Measurements from ENCODE around the gene ZNF628. TPM values are rescaled to one million over a fixed set of nuclear protein-coding genes. Genes with fewer than 3 reads are reported as not detected.
A peak's percentile ranks its signal among the peaks of the same experiment; 100 is the strongest.

Gene ZNF628
- total RNA-seq, 4 donors from 2014 or later, result 2.1 to 12.0 (median 6.5) TPM

DNA sequence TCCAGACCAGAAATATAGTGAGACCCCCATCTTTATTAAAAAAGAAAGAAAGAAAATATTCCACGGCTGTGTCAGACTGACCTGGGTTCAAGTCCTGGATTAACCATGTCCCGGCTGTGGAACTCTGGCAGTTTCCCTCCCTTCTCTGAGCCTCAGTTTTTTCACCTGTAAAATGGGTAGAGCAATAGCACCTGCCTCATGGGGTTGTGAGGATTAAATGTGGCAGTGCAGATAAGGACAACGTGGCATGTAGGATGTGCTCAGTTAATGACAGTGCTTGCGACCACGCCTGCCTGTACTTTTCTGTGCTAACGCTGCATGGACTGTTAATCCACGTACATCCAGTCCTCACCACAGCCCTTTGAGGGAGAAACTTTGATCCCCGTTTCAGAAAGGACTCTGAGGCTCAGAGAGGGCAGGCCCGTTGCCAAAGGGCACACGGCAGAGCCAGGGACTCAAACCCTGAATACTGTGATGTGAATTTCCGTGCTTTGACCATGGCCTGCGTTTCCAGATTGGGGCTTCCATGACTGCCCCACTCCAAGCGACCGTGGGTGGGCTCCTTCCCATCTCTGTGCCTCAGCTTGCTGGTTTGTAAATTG lies 44.4 kb downstream of the ZNF628 start:
- intact Hi-C loops (cut with DNase I), result no loop called here
- Histone ChIP-seq H3K4me3 (replicated peaks in 1 of 3) (no peak overlapping the region), H3K9me3 (no peaks in the 10 kb centered on the region), H3K36me3 (no peaks in the 10 kb centered on the region), H3K27ac (no peak overlapping the region), H3K4me1 (peaks cover 0 to 4% of the 10 kb centered on the region in 2 donors), H3K27me3 (no peaks in the 10 kb centered on the region)
- 79 to 80% methylated on average over 13 to 14 of the region's 14 CpGs for WGBS, 2 donors
- TF ChIP-seq, protein P1, sequence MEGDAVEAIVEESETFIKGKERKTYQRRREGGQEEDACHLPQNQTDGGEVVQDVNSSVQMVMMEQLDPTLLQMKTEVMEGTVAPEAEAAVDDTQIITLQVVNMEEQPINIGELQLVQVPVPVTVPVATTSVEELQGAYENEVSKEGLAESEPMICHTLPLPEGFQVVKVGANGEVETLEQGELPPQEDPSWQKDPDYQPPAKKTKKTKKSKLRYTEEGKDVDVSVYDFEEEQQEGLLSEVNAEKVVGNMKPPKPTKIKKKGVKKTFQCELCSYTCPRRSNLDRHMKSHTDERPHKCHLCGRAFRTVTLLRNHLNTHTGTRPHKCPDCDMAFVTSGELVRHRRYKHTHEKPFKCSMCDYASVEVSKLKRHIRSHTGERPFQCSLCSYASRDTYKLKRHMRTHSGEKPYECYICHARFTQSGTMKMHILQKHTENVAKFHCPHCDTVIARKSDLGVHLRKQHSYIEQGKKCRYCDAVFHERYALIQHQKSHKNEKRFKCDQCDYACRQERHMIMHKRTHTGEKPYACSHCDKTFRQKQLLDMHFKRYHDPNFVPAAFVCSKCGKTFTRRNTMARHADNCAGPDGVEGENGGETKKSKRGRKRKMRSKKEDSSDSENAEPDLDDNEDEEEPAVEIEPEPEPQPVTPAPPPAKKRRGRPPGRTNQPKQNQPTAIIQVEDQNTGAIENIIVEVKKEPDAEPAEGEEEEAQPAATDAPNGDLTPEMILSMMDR (IDR thresholded peaks at IDR 0.05), result no peak
- no peak for TF ChIP-seq POLR2A (IDR thresholded peaks at IDR 0.05)
- no peak for DNase-seq

DNA sequence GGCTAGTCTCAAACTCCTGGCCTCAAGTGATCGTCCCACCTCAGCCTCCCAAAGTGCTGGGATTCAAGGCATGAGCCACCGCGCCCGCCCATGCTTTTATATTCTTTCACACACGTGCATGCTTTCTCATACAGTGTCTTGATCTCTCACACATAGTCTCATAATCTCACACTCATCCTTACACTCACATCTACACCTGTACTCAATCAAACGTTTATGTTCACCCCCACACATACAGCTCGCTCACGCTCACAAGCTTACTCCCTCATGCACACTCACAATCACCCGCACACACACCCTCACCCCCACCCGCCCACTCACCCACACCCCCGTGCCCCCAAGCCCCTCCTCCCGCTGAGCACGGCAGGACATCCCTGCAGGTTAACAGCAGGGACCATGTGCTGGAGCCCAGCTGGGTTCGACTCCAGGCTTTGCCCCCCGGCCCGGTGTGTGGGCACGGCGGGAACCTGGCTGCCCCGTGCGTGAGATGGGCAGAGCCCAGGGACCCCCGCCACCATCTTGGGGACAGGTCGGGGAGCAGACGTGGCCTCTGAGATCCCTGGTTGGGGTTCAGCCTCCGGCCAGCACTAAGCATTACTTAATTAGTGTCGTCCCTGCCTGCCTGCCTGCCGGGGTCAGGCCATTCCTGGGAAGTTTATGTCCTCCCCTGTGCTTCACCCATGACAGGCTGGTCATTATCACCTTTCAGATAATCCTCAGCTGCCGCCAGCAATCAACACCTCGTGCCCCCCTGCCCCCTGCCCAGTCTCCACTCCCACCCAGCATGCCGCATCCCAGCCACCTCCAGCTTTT lies 49.1 kb downstream of the ZNF628 start:
- TF ChIP-seq, protein P1 (IDR thresholded peaks at IDR 0.05), result no peak
- TF ChIP-seq POLR2A (IDR thresholded peaks at IDR 0.05), result no peak
- WGBS, 2 donors, result 43 to 47% methylated on average over 18 to 19 of the region's 29 CpGs
- Histone ChIP-seq H3K4me1 (peaks cover 0 to 6% of the 10 kb centered on the region in 2 donors), H3K27ac (no peak overlapping the region), H3K27me3 (no peaks in the 10 kb centered on the region), H3K9me3 (no peaks in the 10 kb centered on the region), H3K36me3 (no peaks in the 10 kb centered on the region), H3K4me3 (replicated peaks in 1 of 3) (no peak overlapping the region)
- no peak for DNase-seq
- intact Hi-C loops (cut with DNase I), result no loop called here

DNA sequence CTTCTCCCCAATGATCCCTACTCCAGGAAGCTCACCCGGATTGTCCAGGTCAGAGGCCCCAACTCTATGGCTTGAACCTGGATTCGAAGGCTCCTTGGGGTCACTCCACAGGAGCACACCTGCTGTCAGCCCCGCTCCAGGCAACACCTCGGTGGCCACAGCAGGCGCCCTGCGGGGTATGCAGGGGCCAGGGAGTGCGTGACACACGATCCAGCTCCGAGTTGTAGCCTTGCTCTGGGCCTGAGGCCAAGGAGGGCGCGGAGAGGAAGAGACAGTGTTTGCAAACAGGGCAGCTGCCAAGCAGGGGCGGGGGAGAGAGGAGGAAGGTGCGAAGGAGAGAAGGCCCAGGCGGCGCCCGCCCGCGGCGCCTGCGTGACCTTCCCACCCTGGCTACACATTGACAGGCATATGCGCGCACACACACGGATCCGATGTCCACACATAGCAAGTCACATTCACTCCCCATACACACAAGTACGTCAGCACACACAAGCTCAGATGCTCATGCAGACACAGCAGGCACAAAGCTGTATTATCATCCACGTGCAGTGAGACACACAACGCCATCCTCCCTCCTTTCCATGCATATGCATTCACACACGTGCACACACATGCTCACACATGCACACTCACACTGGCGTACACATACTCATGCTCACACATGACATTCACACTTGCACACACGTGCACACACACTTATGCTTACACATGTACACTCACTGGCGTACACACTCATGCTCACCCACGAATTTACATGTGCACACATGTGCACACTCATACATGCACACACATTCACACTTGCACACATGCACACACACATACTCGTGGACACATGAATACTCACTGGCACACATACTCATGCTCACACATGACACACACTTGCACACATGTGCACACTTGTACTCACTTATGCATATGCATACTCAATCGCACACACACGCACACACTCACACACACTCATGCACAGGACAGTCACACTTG lies 50.1 kb downstream of the ZNF628 start:
- H3K36me3 ChIP-seq, result no peaks in the 10 kb centered on the region
- H3K27ac ChIP-seq, result no peak overlapping the region
- H3K27me3 ChIP-seq, result no peaks in the 10 kb centered on the region
- TF ChIP-seq, protein P1 (IDR thresholded peaks at IDR 0.05), result no peak
- TF ChIP-seq POLR2A (IDR thresholded peaks at IDR 0.05), result no peak
- DNase-seq, result peak; percentile 21 to 41
- WGBS, 2 donors, result 37 to 38% methylated on average over 29 to 31 of the region's 35 CpGs
- H3K4me3 ChIP-seq (replicated peaks in 1 of 3), result no peak overlapping the region
- intact Hi-C loops (cut with DNase I), result no loop called here
- peaks cover 0 to 6% of the 10 kb centered on the region in 2 donors for H3K4me1 ChIP-seq
- H3K9me3 ChIP-seq, result no peaks in the 10 kb centered on the region

DNA sequence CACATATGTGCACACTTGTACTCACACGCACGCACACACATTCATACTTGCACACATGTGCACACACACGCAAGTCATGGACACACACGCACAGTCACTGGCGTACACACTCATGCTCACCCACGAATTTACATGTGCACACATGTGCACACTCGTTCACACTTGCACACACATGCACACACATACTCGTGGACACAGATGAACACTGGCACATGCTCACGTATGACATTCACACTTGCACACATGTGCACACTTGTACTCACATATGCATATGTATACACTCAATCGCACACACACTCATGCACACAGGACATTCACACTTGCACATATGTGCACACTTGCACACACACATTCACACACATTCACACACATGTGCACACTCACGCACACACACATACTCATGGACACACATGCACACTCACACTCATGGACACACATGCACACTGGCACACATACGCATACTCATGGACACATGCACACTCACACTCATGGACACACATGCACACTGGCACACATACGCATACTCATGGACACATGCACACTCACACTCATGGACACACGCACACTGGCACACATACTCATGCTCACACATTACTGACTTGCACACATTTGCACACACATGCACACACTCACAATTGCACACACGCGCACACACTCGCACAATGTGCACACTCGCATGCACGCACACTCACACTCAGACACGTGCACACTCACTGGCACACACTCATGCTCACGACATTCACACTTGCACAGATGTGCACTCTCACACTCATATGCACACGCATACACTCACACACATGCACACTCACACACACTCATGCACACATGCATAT lies 51.0 kb downstream of the ZNF628 start:
- peaks cover 0 to 6% of the 10 kb centered on the region in 2 donors for H3K4me1 ChIP-seq
- no peak overlapping the region for H3K27ac ChIP-seq
- 78 to 80% methylated on average over 22 of the region's 22 CpGs for WGBS, 2 donors
- H3K4me3 ChIP-seq (replicated peaks in 1 of 3), result no peak overlapping the region
- H3K27me3 ChIP-seq, result no peaks in the 10 kb centered on the region
- H3K9me3 ChIP-seq, result no peaks in the 10 kb centered on the region
- TF ChIP-seq, protein P1 (IDR thresholded peaks at IDR 0.05), result no peak
- no peak for TF ChIP-seq POLR2A (IDR thresholded peaks at IDR 0.05)
- DNase-seq, result no peak
- no peaks in the 10 kb centered on the region for H3K36me3 ChIP-seq
- intact Hi-C loops (cut with DNase I), result no loop called here
